D721Med (cell line): ENCODE results near the gene LRRC4B.
"Not testable (repeated sequence)": the region's sequence is repeated elsewhere in the genome, so short reads cannot be mapped to it uniquely, and the experiment has no call there.

ENCODE experiments used
- DNase-seq: peaks from one replicate; pipeline ENCODE4 v3.0.0; 2011; ENCODE audit warnings: low spot score; ENCODE audit not compliant: insufficient read length
- FAIRE-seq: peaks from 2 replicates; lab custom pipeline; 2011; peaks lifted over from hg19 to GRCh38; lab: Jason Lieb, UNC
- TF ChIP-seq, protein P1 (sequence below): IDR thresholded peaks from 2 replicates; pipeline ENCODE4 v1.5.1; 2012; ENCODE audit warnings: mild to moderate bottlenecking, control low read depth; ENCODE audit not compliant: insufficient read depth; ENCODE audit errors: missing control alignments

The LRRC4B gene, protein sequence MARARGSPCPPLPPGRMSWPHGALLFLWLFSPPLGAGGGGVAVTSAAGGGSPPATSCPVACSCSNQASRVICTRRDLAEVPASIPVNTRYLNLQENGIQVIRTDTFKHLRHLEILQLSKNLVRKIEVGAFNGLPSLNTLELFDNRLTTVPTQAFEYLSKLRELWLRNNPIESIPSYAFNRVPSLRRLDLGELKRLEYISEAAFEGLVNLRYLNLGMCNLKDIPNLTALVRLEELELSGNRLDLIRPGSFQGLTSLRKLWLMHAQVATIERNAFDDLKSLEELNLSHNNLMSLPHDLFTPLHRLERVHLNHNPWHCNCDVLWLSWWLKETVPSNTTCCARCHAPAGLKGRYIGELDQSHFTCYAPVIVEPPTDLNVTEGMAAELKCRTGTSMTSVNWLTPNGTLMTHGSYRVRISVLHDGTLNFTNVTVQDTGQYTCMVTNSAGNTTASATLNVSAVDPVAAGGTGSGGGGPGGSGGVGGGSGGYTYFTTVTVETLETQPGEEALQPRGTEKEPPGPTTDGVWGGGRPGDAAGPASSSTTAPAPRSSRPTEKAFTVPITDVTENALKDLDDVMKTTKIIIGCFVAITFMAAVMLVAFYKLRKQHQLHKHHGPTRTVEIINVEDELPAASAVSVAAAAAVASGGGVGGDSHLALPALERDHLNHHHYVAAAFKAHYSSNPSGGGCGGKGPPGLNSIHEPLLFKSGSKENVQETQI

GRCh38 chr19:50567882-50568727 lies at the start of gene LRRC4B:
LRRC4B (minus strand) TSS chr19:50568435; CDS start chr19:50548838, 19,597 bp downstream.
- no peak for FAIRE-seq
- DNase-seq = peak; percentile 74
- TF ChIP-seq, protein P1, sequence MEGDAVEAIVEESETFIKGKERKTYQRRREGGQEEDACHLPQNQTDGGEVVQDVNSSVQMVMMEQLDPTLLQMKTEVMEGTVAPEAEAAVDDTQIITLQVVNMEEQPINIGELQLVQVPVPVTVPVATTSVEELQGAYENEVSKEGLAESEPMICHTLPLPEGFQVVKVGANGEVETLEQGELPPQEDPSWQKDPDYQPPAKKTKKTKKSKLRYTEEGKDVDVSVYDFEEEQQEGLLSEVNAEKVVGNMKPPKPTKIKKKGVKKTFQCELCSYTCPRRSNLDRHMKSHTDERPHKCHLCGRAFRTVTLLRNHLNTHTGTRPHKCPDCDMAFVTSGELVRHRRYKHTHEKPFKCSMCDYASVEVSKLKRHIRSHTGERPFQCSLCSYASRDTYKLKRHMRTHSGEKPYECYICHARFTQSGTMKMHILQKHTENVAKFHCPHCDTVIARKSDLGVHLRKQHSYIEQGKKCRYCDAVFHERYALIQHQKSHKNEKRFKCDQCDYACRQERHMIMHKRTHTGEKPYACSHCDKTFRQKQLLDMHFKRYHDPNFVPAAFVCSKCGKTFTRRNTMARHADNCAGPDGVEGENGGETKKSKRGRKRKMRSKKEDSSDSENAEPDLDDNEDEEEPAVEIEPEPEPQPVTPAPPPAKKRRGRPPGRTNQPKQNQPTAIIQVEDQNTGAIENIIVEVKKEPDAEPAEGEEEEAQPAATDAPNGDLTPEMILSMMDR = no peak

GRCh38 chr19:50612504-50613404 lies 44.5 kb upstream of the LRRC4B start:
- not testable (repeated sequence) for DNase-seq, FAIRE-seq

DNA sequence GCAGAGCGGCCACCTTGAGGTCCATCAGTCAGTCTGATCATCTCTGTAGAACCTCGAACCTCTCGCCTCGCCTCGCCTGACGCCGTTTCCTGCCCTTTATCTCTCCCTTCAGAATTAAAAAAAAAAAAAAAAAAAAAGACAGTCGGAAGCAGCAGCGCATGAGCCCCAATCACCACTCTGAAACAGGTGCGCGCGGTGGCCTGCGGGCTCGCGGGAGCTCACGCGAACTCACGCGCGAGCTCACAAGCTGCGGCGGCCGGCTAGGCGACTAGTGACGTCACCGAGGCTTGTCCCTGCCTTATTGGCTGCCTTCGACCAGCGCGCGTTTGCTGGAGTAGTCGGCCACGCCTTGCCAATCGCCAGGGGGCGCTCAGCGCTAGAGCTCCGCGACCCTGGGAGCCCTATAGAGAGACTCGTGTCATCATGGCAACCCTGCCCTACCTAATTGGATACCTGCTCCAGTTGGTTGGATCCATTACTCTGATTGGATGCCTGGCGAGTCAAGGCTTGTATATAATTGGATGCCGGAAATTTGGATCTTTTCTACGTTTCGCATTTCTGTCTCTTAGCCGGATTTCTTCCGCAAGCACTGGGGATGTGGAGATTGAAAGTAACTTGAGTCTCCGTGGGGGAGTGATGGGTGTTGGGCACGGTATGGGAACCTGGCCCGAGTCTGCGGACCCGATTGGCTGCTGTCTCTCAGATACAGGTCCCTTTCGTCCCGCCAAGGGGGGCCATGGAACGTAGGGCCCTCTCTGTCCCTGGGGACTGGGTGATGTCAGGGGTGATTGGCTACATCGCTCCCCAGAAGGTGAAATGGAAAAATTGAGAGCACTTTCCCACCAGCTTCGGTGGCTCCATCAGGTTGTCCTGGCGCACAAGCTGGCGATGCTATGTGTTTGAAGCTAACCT lies 39.9 kb upstream of the LRRC4B start:
- DNase-seq (peak; percentile 95), FAIRE-seq (no peak)
- TF ChIP-seq, protein P1 = peak; percentile 43

- FAIRE-seq = no peak
- DNase-seq = no peak
- TF ChIP-seq, protein P1 = no peak
These were observed 39.2 kb upstream of the LRRC4B start for GRCh38 chr19:50607388-50607787.

DNA sequence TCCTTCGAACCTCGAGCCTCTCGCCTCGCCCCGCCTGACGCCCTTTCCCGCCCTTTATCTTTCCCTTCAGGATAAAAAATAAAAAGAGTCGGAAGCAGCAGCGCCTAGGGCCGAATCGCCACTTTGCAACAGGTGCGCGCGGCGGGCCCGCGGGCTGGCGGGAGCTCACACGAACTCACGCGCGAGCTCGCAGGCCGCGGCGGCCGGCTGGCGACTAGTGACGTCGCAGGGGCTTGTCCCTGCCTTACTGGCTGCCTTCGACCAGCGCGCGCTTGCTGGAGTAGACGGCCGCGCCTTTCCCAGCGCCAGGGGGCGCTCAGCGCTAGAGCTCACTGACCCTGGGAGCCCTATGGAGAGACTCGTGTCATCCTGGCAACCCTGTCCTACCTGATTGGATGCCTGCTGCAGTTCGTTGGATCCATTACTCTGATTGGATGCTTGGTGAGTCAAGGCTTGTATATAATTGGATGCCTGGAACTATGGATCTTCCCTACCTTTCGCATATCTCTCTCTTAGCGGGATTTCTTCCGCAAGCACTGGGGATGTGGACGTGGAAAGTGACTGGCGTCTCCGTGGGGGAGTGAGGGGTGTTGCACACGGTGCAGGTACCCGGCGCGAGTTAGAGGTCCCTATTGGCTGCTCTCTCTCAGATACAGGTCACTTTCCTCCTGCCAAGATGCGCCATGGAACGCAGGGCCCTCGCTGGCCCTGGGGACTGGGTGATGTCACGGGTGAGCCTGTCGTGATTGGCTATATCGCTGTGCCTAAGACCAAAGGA lies 38.0 kb upstream of the LRRC4B start:
- DNase-seq, FAIRE-seq: not testable (repeated sequence)

DNA sequence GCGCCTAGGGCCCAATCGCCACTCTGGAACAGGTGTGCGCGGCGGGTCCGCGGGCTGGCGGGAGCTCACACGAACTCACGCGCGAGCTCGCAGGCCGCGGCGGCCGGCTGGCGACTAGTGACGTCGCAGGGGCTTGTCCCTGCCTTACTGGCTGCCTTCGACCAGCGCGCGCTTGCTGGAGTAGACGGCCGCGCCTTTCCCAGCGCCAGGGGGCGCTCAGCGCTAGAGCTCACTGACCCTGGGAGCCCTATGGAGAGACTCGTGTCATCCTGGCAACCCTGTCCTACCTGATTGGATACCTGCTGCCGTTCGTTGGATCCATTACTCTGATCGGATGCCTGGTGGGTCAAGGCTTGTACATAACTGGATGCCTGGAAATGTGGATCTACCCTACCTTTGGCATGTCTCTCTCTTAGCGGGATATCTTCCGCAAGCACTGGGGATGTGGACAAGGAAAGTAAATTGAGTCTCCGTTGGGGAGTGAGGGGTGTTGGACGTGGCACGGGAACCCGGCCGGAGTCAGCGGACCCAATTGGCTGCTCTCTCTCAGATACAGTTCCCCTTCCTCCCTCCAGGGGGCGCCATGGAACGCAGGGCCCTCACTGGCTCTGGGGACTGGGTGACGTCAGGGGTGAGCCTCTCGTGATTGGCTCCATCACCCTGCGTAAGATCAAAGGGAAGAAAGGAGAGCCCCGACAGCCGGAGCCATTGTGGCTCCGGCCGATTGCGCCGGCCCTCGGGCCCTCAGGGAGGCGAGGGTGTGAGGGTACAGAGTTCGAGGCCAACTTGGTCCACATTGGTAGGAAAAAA lies 36.2 kb upstream of the LRRC4B start:
- not testable (repeated sequence) for DNase-seq, FAIRE-seq

- FAIRE-seq (no peak), DNase-seq (no peak)
- TF ChIP-seq, protein P1 = no peak
These were observed 34.7 kb upstream of the LRRC4B start for GRCh38 chr19:50602935-50603334.
